Measurements from ENCODE around the gene MAFF. TPM values are rescaled to one million over a fixed set of nuclear protein-coding genes. Genes with fewer than 3 reads are reported as not detected.

The MAFF gene
- total and polyA plus RNA-seq, 2 donors: 8.4 to 32.4 TPM

- no peaks in the 10 kb centered on the region for H3K36me3 ChIP-seq (ENCODE audit: insufficient read depth)
- WGBS: 42% methylated on average over 5 of the region's 5 CpGs
Observed at GRCh38 chr22:38186429-38186828, 15.4 kb upstream of the MAFF start.

DNA sequence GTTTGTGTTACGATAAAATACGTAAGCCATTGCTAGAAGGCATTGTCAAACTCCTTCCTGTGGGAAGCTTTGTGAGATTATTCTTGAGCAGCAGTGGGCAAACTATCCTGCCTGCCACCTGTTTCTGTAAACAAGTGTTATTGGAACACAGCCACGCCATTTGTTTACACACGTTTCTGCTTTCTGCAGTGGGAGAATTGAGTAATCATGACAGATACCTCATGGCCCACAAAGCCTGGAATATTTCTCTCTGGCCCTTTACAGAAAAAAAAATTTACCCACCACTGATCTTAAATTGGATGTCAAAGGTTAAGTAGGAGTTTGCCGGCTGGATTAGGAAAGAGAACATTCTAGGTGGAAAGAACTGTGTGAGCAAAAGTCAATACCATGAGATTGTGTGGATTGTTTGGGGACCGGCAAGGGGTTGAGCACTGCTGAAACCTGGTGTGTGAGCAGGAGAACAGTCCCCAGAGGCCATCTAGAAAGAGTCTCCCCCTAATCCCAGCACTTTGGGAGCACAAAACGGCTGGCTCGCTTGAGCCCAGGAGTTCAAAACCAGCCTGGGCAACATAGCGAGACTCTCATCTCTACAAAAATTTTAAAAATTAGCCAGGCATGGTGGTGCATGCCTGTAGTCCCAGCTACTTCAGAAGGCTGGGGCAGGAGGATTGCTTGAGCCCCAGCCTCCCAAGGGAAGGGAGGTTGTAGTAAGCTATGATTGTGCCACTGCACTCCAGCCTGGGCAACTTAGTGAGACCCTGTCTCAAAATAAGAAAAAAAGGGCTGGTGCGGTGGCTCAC lies 14.2 kb upstream of the MAFF start:
- H3K4me3 ChIP-seq (ENCODE audit: low read depth, low read length): no peak overlapping the region
- H3K36me3 ChIP-seq (ENCODE audit: insufficient read depth): no peaks in the 10 kb centered on the region
- 57% methylated on average over 10 of the region's 10 CpGs for WGBS
- DNase-seq (ENCODE audit: extremely low spot score): no peak
- H3K4me1 ChIP-seq (ENCODE audit: insufficient read depth): peaks cover 2% of the 10 kb centered on the region
- peak overlapping the region; percentile 52 for H3K27ac ChIP-seq (ENCODE audit: low read depth)

More at GRCh38 chr22:38186429-38186828, 15.4 kb upstream of the MAFF start:
- no peak overlapping the region for H3K27ac ChIP-seq (ENCODE audit: low read depth)
- DNase-seq (ENCODE audit: extremely low spot score): no peak
- no peak overlapping the region for H3K4me3 ChIP-seq (ENCODE audit: low read depth, low read length)
- H3K4me1 ChIP-seq (ENCODE audit: insufficient read depth): peaks cover 2% of the 10 kb centered on the region

DNA sequence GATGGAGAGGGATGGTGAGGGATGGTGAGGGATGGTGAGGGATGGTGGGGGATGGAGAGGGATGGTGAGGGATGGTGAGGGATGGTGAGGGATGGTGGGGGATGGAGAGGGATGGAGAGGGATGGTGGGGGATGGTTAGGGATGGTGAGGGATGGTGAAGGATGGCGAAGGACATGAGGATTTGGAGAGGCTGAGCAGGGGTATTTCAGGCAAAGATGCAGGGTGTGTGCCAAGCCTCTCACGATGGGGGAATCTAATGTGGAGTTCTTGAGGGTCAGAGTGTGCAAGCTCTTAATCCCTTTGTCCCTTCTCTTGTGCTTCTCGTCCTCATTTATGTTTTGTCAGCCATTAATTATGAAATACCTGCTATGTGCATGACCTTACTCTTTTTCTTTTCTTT lies 12.7 kb upstream of the MAFF start:
- Histone ChIP-seq H3K27ac (ENCODE audit: low read depth) (no peak overlapping the region), H3K4me3 (ENCODE audit: low read depth, low read length) (no peak overlapping the region)
- no peak for DNase-seq (ENCODE audit: extremely low spot score)

DNA sequence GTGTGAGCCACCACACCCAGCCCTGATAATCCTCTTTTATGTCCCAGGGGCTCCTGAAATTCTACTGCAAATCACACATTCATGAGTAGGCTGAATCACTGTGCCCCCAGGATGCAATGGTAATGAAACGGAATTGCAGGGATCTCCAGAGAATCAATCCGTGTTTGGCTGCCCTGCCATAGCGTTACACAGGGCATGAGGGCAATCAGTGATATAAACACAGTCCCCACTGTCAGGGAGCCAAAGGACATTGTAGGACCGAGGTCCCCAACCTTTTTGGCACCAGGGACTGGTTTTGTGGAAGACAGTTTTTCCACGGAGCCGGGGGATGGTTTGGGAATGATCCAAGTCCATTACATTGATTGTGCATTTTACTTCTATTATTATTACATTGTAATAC lies 11.2 kb upstream of the MAFF start:
- Histone ChIP-seq H3K36me3 (ENCODE audit: insufficient read depth) (no peaks in the 10 kb centered on the region), H3K4me1 (ENCODE audit: insufficient read depth) (peaks cover 2% of the 10 kb centered on the region), H3K27ac (ENCODE audit: low read depth) (no peak overlapping the region), H3K4me3 (ENCODE audit: low read depth, low read length) (no peak overlapping the region)
- DNase-seq (ENCODE audit: extremely low spot score): no peak
- WGBS: 68% methylated on average over 6 of the region's 6 CpGs

More for the DNA sequence above, 12.7 kb upstream of the MAFF start:
- peaks cover 2% of the 10 kb centered on the region for H3K4me1 ChIP-seq (ENCODE audit: insufficient read depth)
- H3K36me3 ChIP-seq (ENCODE audit: insufficient read depth): no peaks in the 10 kb centered on the region
- WGBS: 84% methylated on average over 3 of the region's 3 CpGs

DNA sequence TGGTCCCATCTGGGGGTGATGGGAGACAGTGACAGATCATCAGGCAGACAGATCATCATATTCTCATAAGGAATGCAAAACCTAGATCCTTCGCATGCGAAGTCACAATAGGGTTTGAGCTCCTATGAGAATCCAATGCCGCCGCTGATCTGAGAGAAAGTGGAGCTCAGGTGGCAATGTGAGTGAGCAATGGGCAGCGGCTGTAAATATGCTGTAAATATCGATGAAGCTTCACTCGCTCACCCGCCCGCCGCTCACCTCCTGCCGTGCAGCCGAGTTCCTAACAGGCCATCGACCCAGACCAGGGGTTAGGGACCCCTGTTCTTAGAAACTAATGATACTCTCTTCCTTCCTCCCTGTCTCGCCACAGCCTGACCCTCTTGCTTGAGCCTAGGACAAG lies 10.7 kb upstream of the MAFF start:
- H3K4me3 ChIP-seq (ENCODE audit: low read depth, low read length): no peak overlapping the region
- DNase-seq (ENCODE audit: extremely low spot score): no peak
- WGBS: 93% methylated on average over 14 of the region's 14 CpGs
- no peaks in the 10 kb centered on the region for H3K36me3 ChIP-seq (ENCODE audit: insufficient read depth)
- H3K4me1 ChIP-seq (ENCODE audit: insufficient read depth): peaks cover 2% of the 10 kb centered on the region
- H3K27ac ChIP-seq (ENCODE audit: low read depth): no peak overlapping the region

- 82% methylated on average over 10 of the region's 10 CpGs for WGBS
- Histone ChIP-seq H3K4me3 (ENCODE audit: low read depth, low read length) (no peak overlapping the region), H3K27ac (ENCODE audit: low read depth) (no peak overlapping the region), H3K4me1 (ENCODE audit: insufficient read depth) (peaks cover 2% of the 10 kb centered on the region), H3K36me3 (ENCODE audit: insufficient read depth) (no peaks in the 10 kb centered on the region)
- DNase-seq (ENCODE audit: extremely low spot score): no peak
Observed at GRCh38 chr22:38191731-38192474, 9.9 kb upstream of the MAFF start.

DNA sequence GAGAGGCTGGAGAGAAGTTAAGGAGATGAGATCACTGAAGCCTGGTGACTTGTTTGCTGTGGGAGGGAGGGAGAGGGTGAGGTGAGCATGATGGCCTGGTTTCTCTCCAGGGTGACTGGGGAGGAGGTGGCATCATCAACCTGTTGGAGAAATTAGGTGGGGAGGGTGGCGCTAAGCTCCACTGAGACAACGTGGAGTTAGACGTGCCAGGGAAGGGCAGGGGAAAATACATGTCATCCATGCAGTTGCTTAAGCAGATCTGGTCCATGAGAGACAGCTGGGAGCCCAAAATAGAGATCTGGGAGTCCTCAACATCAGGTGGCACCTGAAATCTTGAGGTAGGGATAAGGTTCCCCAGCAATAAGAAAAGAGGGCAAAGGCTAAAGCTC lies 9.3 kb upstream of the MAFF start:
- no peak for DNase-seq (ENCODE audit: extremely low spot score)
- Histone ChIP-seq H3K36me3 (ENCODE audit: insufficient read depth) (no peaks in the 10 kb centered on the region), H3K4me3 (ENCODE audit: low read depth, low read length) (no peak overlapping the region), H3K27ac (ENCODE audit: low read depth) (no peak overlapping the region), H3K4me1 (ENCODE audit: insufficient read depth) (peaks cover 2% of the 10 kb centered on the region)
- WGBS: 85% methylated on average over 3 of the region's 3 CpGs

GRCh38 chr22:38193580-38193979 lies 8.2 kb upstream of the MAFF start:
- Histone ChIP-seq H3K4me1 (ENCODE audit: insufficient read depth) (no peaks in the 10 kb centered on the region), H3K36me3 (ENCODE audit: insufficient read depth) (no peaks in the 10 kb centered on the region), H3K4me3 (ENCODE audit: low read depth, low read length) (no peak overlapping the region), H3K27ac (ENCODE audit: low read depth) (no peak overlapping the region)
- WGBS: 73% methylated on average over 6 of the region's 6 CpGs
- no peak for DNase-seq (ENCODE audit: extremely low spot score)

GRCh38 chr22:38196791-38197419 lies 4.9 kb upstream of the MAFF start:
- no peaks in the 10 kb centered on the region for H3K4me1 ChIP-seq (ENCODE audit: insufficient read depth)
- no peak overlapping the region for H3K27ac ChIP-seq (ENCODE audit: low read depth)
- no peak for DNase-seq (ENCODE audit: extremely low spot score)
- H3K4me3 ChIP-seq (ENCODE audit: low read depth, low read length): no peak overlapping the region
- no peaks in the 10 kb centered on the region for H3K36me3 ChIP-seq (ENCODE audit: insufficient read depth)
- 59% methylated on average over 19 of the region's 19 CpGs for WGBS

GRCh38 chr22:38199826-38200559 lies 1.8 kb upstream of the MAFF start:
- Histone ChIP-seq H3K4me3 (ENCODE audit: low read depth, low read length) (no peak overlapping the region), H3K36me3 (ENCODE audit: insufficient read depth) (no peaks in the 10 kb centered on the region), H3K27ac (ENCODE audit: low read depth) (no peak overlapping the region), H3K4me1 (ENCODE audit: insufficient read depth) (peaks cover 2% of the 10 kb centered on the region)
- WGBS: 86% methylated on average over 10 of the region's 10 CpGs
- no peak for DNase-seq (ENCODE audit: extremely low spot score)

DNA sequence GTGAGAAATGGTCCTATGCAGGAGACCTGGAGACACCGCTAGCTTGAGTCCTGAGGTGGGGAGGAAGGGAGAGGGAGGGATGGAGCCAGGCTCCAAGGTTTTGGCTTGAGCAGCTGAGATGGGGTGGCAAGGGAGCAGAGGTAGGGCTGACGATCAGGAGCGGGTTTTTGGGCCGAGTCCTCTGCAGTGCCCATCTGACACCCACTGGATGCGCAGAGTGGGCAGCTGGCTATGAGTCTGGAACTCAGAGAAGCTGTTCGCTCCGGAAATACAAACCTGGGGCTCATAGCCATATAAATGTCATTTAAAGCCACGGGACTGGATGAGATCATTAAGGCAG lies 453 bp upstream of the MAFF start:
- Histone ChIP-seq H3K4me3 (ENCODE audit: low read depth, low read length) (no peak overlapping the region), H3K36me3 (ENCODE audit: insufficient read depth) (no peaks in the 10 kb centered on the region), H3K27ac (ENCODE audit: low read depth) (peak overlapping the region; percentile 87), H3K4me1 (ENCODE audit: insufficient read depth) (peaks cover 2% of the 10 kb centered on the region)
- 19% methylated on average over 8 of the region's 8 CpGs for WGBS
- DNase-seq (ENCODE audit: extremely low spot score): no peak

- DNase-seq (ENCODE audit: extremely low spot score): no peak
- Histone ChIP-seq H3K4me1 (ENCODE audit: insufficient read depth) (peaks cover 2% of the 10 kb centered on the region), H3K4me3 (ENCODE audit: low read depth, low read length) (peak overlapping the region; percentile 81), H3K36me3 (ENCODE audit: insufficient read depth) (no peaks in the 10 kb centered on the region), H3K27ac (ENCODE audit: low read depth) (peak overlapping the region; percentile 99)
- WGBS: under 1% methylated on average over 74 of the region's 74 CpGs
Observed at GRCh38 chr22:38202437-38203089, 769 bp downstream of the MAFF start.
